Measurements from ENCODE around the gene FAM3D.
A peak's percentile ranks its signal among the peaks of the same experiment; 100 is the strongest.

The FAM3D gene

GRCh38 chr3:58691997-58692396 lies 25.4 kb upstream of the FAM3D start:
- Histone ChIP-seq H3K4me3 (replicated peaks; ENCODE audit: insufficient read depth, low read length) (no peak overlapping the region), H3K27me3 (ENCODE audit: insufficient read depth, poor library complexity, severe bottlenecking) (no peaks in the 10 kb centered on the region), H3K27ac (replicated peaks) (no peak overlapping the region)
- peak in 1 of 2 experiments; percentile 24 for DNase-seq (ENCODE audit: low read depth in 1 of 2, low spot score in 1 of 2)
- TF ChIP-seq REST (IDR thresholded peaks at IDR 0.05; ENCODE audit: insufficient replicate concordance, low read depth) (no peak), POLR2AphosphoS5 (IDR thresholded peaks at IDR 0.05; ENCODE audit: low read depth) (no peak), GABPA (IDR thresholded peaks at IDR 0.05; ENCODE audit: low read depth) (no peak), SPI1 (IDR thresholded peaks at IDR 0.05; ENCODE audit: borderline replicate concordance, low read depth) (no peak)
- TF ChIP-seq, protein P1, sequence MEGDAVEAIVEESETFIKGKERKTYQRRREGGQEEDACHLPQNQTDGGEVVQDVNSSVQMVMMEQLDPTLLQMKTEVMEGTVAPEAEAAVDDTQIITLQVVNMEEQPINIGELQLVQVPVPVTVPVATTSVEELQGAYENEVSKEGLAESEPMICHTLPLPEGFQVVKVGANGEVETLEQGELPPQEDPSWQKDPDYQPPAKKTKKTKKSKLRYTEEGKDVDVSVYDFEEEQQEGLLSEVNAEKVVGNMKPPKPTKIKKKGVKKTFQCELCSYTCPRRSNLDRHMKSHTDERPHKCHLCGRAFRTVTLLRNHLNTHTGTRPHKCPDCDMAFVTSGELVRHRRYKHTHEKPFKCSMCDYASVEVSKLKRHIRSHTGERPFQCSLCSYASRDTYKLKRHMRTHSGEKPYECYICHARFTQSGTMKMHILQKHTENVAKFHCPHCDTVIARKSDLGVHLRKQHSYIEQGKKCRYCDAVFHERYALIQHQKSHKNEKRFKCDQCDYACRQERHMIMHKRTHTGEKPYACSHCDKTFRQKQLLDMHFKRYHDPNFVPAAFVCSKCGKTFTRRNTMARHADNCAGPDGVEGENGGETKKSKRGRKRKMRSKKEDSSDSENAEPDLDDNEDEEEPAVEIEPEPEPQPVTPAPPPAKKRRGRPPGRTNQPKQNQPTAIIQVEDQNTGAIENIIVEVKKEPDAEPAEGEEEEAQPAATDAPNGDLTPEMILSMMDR (IDR thresholded peaks at IDR 0.05; ENCODE audit: insufficient read depth, low read length) = no peak

GRCh38 chr3:58690490-58690889 lies 23.9 kb upstream of the FAM3D start:
- DNase-seq (ENCODE audit: low read depth in 1 of 2, low spot score in 1 of 2) = no peak
- no peak overlapping the region for H3K27ac ChIP-seq (replicated peaks)

GRCh38 chr3:58688574-58688973 lies 22.0 kb upstream of the FAM3D start:
- Histone ChIP-seq H3K27me3 (ENCODE audit: insufficient read depth, poor library complexity, severe bottlenecking) (no peaks in the 10 kb centered on the region), H3K27ac (replicated peaks) (no peak overlapping the region), H3K4me3 (replicated peaks; ENCODE audit: insufficient read depth, low read length) (no peak overlapping the region)
- TF ChIP-seq REST (IDR thresholded peaks at IDR 0.05; ENCODE audit: insufficient replicate concordance, low read depth) (no peak), SPI1 (IDR thresholded peaks at IDR 0.05; ENCODE audit: borderline replicate concordance, low read depth) (no peak), POLR2AphosphoS5 (IDR thresholded peaks at IDR 0.05; ENCODE audit: low read depth) (no peak), GABPA (IDR thresholded peaks at IDR 0.05; ENCODE audit: low read depth) (no peak)
- TF ChIP-seq, protein P1 (IDR thresholded peaks at IDR 0.05; ENCODE audit: insufficient read depth, low read length) = no peak
- DNase-seq (ENCODE audit: low read depth in 1 of 2, low spot score in 1 of 2) = no peak

More at GRCh38 chr3:58690490-58690889, 23.9 kb upstream of the FAM3D start:
- Histone ChIP-seq H3K4me3 (replicated peaks; ENCODE audit: insufficient read depth, low read length) (no peak overlapping the region), H3K27me3 (ENCODE audit: insufficient read depth, poor library complexity, severe bottlenecking) (no peaks in the 10 kb centered on the region)
- TF ChIP-seq GABPA (IDR thresholded peaks at IDR 0.05; ENCODE audit: low read depth) (no peak), POLR2AphosphoS5 (IDR thresholded peaks at IDR 0.05; ENCODE audit: low read depth) (no peak), REST (IDR thresholded peaks at IDR 0.05; ENCODE audit: insufficient replicate concordance, low read depth) (no peak), SPI1 (IDR thresholded peaks at IDR 0.05; ENCODE audit: borderline replicate concordance, low read depth) (no peak)
- TF ChIP-seq, protein P1 (IDR thresholded peaks at IDR 0.05; ENCODE audit: insufficient read depth, low read length) = no peak

Measured in HL-60 (cell line).